GF-D8 (cell line): ENCODE data around the gene FAAP20.

Experiments used
- DNase-seq: peaks from one replicate; lab custom pipeline; 2025; lab: John Stamatoyannopoulos, UW

Gene FAAP20

GRCh38 chr1:2194898-2195673, 514 bp upstream of the FAAP20 start:
- peak; percentile 36 for DNase-seq

GRCh38 chr1:2193514-2194281, 874 bp downstream of the FAAP20 start:
- no peak for DNase-seq

GRCh38 chr1:2192031-2192995, 2.3 kb downstream of the FAAP20 start:
- no peak for DNase-seq

GRCh38 chr1:2190491-2190976, 4.0 kb downstream of the FAAP20 start:
- DNase-seq: no peak

- peak; percentile 60 for DNase-seq
These were observed 4.8 kb downstream of the FAAP20 start for GRCh38 chr1:2189459-2190425.

- DNase-seq: no peak
These were observed 6.2 kb downstream of the FAAP20 start for GRCh38 chr1:2188336-2188735.

GRCh38 chr1:2187619-2188018, 7.0 kb downstream of the FAAP20 start:
- no peak for DNase-seq

- DNase-seq: no peak
These were observed 7.7 kb downstream of the FAAP20 start for GRCh38 chr1:2186901-2187300.

- DNase-seq: no peak
These were observed 8.4 kb downstream of the FAAP20 start for GRCh38 chr1:2185880-2186855.

GRCh38 chr1:2184934-2185333, 9.6 kb downstream of the FAAP20 start:
- no peak for DNase-seq

- no peak for DNase-seq
These were observed 10.0 kb downstream of the FAAP20 start for GRCh38 chr1:2184531-2184930.

- DNase-seq: no peak
These were observed 10.6 kb downstream of the FAAP20 start for GRCh38 chr1:2183937-2184334.

- DNase-seq: no peak
These were observed 12.2 kb downstream of the FAAP20 start for GRCh38 chr1:2182376-2182775.

GRCh38 chr1:2181752-2182151, 12.8 kb downstream of the FAAP20 start:
- DNase-seq: no peak

GRCh38 chr1:2181271-2181670, 13.3 kb downstream of the FAAP20 start:
- no peak for DNase-seq

- DNase-seq: no peak
These were observed 14.0 kb downstream of the FAAP20 start for GRCh38 chr1:2180297-2181245.

GRCh38 chr1:2179283-2180013, 15.1 kb downstream of the FAAP20 start:
- no peak for DNase-seq

GRCh38 chr1:2178875-2179274, 15.7 kb downstream of the FAAP20 start:
- DNase-seq: no peak
